ENCODE data around the gene FARSB.

Gene FARSB

DNA sequence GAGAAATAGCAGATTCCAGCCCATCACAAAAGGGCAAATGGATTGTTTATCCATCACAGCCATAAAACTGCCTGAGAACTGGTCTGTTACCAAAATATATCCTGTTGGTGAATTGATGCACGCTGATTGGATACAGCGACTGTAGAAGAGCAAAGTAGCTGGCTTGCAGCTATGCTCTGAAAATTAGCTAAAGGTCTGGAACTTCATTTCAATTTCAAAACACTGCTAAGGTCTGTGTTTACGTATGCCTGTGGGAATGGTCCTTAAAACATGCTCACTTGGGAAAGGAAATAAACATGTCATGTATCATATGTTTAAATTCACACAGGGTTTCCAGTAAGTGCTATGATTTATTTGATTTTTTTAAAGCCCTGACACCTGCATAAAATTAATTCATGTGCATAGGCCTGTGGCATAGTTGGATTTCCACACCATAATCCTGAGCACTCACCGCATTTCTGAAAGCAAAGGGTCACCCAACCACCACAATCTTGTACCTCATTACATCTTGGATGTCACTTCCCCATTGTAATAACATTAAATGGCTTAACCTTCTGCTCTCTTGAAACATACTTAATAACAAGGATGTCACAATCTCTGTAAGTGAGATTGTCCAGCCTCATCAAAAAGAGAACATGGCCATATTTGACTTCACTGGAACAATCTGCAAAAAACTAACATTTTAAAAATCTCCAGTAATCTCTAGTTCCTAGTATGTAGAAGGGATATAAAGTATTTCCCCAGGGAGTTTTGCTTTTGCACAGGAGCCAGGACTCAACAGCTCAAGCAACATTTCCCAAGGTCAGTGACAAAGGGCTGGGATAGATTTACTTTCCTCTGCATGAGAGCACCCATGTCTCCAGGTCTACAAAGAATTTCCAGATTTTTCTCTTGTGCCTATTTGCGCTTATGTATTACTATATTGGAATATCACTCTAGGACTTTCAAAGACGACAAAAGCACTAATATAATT lies 109.8 kb downstream of the FARSB start:
- no peak for DNase-seq

DNA sequence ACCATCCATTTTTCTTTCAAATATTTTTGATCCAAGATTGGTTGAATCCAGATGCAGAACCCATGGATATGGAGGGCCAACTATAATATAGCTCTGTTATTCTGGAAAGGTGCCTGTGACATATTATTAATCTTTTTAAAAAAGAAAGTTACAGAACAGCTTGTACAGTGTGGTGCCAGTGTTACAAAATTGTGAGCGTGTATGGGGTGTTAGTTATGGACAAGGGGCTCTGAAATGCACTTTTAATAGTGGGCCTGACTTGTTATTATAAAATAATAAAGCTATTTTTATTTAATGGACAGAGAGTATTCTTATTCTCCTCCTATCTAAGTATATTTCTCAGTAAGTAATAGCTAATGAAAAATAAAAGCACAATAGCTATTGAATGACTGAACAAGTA lies 111.2 kb downstream of the FARSB start:
- DNase-seq, result no peak

DNA sequence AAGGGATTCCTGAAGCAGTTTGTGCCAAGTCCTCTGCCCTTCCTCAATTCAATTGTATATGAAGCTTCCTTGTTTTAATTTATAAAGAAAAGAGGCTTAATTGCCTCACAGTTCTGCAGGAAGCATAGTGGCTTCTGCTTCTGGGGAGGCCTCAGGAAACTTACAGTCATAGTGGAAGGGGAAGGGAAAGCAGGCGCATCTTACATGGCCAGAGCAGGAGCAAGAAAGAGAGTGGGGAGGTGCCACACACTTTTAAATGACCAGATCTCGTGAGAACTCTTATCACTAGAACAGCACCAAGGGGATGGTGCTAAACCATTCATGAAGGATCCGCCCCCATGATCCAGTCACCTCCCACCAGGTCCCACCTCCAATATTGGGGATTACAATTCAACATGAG lies 117.4 kb downstream of the FARSB start:
- no peak for DNase-seq

DNA sequence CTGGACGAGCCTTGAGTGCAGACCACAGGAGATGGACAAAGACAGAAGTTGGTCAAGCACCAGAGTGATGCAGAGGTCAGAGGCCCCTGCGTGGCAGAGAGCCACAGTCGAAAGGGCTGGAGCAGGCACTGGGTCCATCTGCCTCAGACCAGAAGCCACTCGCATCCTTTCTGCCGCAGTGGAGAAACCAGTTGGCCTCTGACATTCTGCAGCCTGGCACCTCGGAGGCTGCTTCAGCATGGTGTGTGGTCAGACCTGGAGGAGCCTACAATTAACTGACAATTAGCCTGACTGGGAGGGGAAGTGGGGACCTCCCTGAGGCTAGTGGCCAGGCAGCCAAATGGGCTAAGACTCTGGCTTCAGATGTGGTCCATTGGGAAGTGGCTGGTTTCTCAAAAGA lies 120.4 kb downstream of the FARSB start:
- DNase-seq, result no peak

DNA sequence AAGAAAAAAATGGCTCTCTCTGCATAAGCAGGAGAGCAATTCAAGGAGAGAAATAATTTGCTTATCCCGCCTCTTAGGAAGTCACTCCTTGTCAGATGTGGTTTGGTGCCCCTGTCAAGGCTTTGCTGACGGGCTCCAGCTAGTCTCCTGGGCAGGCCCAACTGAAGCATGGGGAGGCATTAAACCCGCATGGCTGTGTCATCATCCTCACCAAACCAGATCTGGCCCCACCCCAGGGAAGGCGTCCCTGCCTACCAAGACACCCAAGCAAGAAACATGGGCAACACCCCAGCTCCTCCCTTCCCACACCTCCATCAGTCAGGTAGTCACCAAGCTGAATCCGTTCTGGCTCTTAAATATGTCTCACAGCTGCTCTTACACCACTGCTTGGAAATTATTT lies 123.6 kb downstream of the FARSB start:
- DNase-seq, result no peak

GRCh38 chr2:222526480-222527277 lies 129.2 kb downstream of the FARSB start:
- no peak for DNase-seq

DNA sequence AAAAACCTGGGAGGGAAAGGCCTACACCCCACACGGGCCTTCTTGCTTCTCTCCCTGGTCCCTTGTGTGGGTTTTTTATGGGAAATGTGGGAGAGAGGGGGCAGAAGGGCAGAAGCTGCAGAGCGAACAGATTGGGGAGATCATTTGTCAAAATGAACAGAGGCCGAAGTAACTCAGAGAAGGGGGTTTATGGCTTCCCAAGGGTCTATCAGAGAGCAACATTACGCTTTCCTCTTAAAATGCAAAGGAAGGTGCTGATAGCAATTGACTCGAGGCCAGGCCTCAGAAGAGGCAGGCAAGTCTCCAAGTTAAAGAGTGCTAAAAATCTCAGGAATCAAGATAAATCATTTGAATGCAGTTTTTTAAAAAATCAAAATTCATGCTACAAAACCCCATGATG lies 130.1 kb downstream of the FARSB start:
- DNase-seq, result no peak

DNA sequence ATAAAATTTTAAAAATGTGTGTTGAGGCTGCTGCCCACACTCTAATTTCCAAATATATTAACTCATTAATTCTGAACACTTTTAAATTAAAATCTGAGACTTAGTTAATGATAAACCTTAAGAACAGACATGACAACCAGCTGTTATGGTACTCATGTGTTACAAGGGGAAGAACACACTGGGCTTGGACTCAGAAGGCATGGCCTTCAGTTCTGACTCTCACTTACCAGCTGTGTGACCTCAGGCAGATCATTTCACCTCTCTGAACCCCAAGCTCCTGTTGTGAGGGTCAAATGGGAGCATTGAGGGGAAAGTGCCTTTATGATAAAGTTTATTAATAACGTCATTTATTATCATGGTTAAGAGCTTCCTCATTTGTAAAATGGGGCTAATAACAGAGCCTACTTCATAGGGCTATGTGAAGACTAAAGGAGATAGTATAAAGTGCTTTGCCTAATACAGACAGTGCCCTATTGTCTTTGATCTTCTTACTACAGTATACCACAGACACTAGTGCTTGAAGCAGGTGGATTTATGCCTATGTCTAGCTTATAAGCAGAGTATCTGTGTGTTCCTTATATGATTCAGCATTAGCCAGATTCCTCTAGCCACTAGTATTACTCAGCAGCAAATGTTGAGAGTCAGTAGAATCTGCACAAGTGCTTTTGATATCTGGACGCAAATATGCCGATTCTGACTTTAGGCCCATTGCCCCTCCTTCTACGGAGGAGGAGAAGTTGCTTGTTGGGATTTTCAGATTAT lies 131.9 kb downstream of the FARSB start:
- DNase-seq, result no peak

DNA sequence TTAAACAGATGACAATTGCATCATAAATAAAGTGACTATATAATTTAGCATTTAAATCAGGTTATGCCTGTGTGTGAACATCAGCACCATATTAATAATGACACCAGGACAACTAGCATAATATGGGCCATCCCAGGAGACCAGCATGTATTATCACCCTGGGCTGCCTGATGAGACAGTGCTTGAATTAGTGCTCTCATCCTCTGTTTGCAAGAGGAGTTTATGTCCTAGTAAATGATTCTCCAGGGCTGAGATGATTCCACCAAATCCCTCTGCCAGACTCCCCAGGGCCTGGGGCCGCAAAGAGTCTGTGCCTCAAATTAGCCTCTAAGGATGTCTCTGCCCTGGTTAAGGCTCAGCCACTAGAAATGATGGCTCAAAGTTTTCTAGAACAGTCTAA lies 133.8 kb downstream of the FARSB start:
- no peak for DNase-seq

DNA sequence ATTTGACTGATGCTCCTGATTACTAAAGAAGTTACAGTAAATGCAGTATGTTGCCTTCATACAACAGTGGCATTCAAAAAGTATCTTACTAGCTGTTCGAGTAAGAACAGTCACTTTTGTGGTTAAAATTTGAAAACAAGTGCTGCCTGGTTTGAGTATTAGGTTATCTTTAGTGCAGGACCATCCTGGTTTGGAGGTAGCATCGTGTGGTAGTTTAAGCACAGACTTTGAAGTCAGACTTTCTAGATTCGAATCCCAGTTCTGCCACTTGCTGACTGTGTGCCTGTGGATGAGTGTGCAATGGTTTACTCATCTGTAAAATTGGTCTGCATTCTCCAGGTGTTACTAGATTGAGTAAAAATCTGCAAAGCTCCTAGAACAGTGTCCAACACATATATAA lies 134.8 kb downstream of the FARSB start:
- no peak for DNase-seq
